HG03064 (cell line): ENCODE results near the gene MORN5.
"Not testable (repeated sequence)": the region's sequence is repeated elsewhere in the genome, so short reads cannot be mapped to it uniquely, and the experiment has no call there.

ENCODE experiments used
- ATAC-seq: cut with Tn5 transposase; IDR thresholded peaks from one replicate; pipeline ENCODE4 v1.9.1; 2021; ENCODE audit warnings: low read depth; ENCODE audit not compliant: unreplicated experiment

Gene MORN5

GRCh38 chr9:122159026-122159924 is at the start of gene MORN5, which contains the start of gene NDUFA8:
Gene MORN5, plus strand, starts transcription at chr9:122159908. Its CDS starts 65 bp downstream, at chr9:122159973.
Gene NDUFA8, minus strand, starts transcription at chr9:122159779. Its CDS starts 102 bp downstream, at chr9:122159677.
- ATAC-seq = peak; percentile 86

GRCh38 chr9:122110100-122110833 is 49.4 kb upstream of the MORN5 start:
- ATAC-seq = no peak

- no peak for ATAC-seq
These were observed 48.2 kb upstream of the MORN5 start for GRCh38 chr9:122111413-122112085.

- ATAC-seq = no peak
These were observed 47.5 kb upstream of the MORN5 start for GRCh38 chr9:122112238-122112637.

- ATAC-seq = no peak
These were observed 46.1 kb upstream of the MORN5 start for GRCh38 chr9:122113574-122113973.

GRCh38 chr9:122115176-122116035 is 44.3 kb upstream of the MORN5 start:
- ATAC-seq = no peak

GRCh38 chr9:122116040-122116439 is 43.7 kb upstream of the MORN5 start:
- no peak for ATAC-seq

GRCh38 chr9:122116448-122117173 is 43.1 kb upstream of the MORN5 start:
- no peak for ATAC-seq

GRCh38 chr9:122117241-122117640 is 42.5 kb upstream of the MORN5 start:
- not testable (repeated sequence) for ATAC-seq

- no peak for ATAC-seq
These were observed 41.2 kb upstream of the MORN5 start for GRCh38 chr9:122118343-122119165.

- no peak for ATAC-seq
These were observed 40.6 kb upstream of the MORN5 start for GRCh38 chr9:122119166-122119521.

GRCh38 chr9:122119721-122120120 is 40.0 kb upstream of the MORN5 start:
- ATAC-seq = no peak

- no peak for ATAC-seq
These were observed 39.2 kb upstream of the MORN5 start for GRCh38 chr9:122120316-122121071.

- no peak for ATAC-seq
These were observed 38.3 kb upstream of the MORN5 start for GRCh38 chr9:122121391-122121790.

GRCh38 chr9:122121931-122122330 is 37.8 kb upstream of the MORN5 start:
- ATAC-seq = no peak

GRCh38 chr9:122122468-122122867 is 37.2 kb upstream of the MORN5 start:
- ATAC-seq = no peak

GRCh38 chr9:122122903-122123632 is 36.6 kb upstream of the MORN5 start:
- no peak for ATAC-seq
